Fibroblast of lung (primary cell): ENCODE measurements around the gene DHRS9.

Experiments used
- CTCF ChIP-seq, 2 donors: IDR thresholded peaks in 1 of 2; conservative IDR thresholded peaks in 1 of 2; 1 replicate in 1 of 2; 2 replicates in 1 of 2; pipeline ENCODE4 v1.5.1; 2011 to 2012; ENCODE audit warnings: low read length in 2 of 2, control low read depth in 1 of 2, inconsistent platforms in 1 of 2, low read depth in 1 of 2, mild to moderate bottlenecking in 1 of 2
- EZH2 ChIP-seq: IDR thresholded peaks from 2 replicates; pipeline ENCODE4 v1.5.1; 2012; ENCODE audit warnings: low read length, control low read depth, mild to moderate bottlenecking; ENCODE audit errors: missing control alignments

- TF ChIP-seq CTCF (conservative IDR thresholded peaks at IDR 0.05 in 1 of 2, IDR thresholded peaks at IDR 0.05 in 1 of 2; ENCODE audit: low read depth in 1 of 2, low read length in 2 of 2): no peak
- TF ChIP-seq EZH2: no peak
Observed at GRCh38 chr2:169039702-169040101, 29.7 kb upstream of the DHRS9 start.
